Epithelial cell of umbilical artery (primary cell): ENCODE data around the gene YPEL5. TPM values are rescaled to one million over a fixed set of nuclear protein-coding genes. Genes with fewer than 3 reads are reported as not detected.

ENCODE experiments used
- total RNA-seq: library from RNA; depleted of rRNA; stranded (reverse); fragments of >200 nt; gene quantifications from 2 replicates; pipeline ENCODE4 v1.2.3, GENCODE V29; 2014

The YPEL5 gene
- 65.0 and 87.7 TPM in 2 replicates for total RNA-seq

GRCh38 chr2:30146337-30147195 is at the start of gene YPEL5:
TSS of gene YPEL5 (plus strand) at chr2:30147007. CDS start at chr2:30156652, 9,645 bp downstream.

Other genes with a start within 250 kb of the YPEL5 start
- not detected in 2 replicates for gene ALK, start 225.4 kb upstream of the YPEL5 start, total RNA-seq
- gene LBH, start 84.5 kb downstream of the YPEL5 start, total RNA-seq, result 1.1 and 15.6 TPM in 2 replicates